ENCODE data around the gene ANO5.

ANO5 gene

GRCh38 chr11:22192642-22193347, at the start of gene ANO5:
Gene ANO5 (plus strand): TSS chr11:22193085. CDS start chr11:22193493, 408 bp downstream.
- DNase-seq: peak; percentile 84

- DNase-seq: no peak
Observed at GRCh38 chr11:22151649-22152197, 41.2 kb upstream of the ANO5 start.

GRCh38 chr11:22157531-22157930, 35.4 kb upstream of the ANO5 start:
- no peak for DNase-seq

GRCh38 chr11:22161489-22161888, 31.4 kb upstream of the ANO5 start:
- DNase-seq: no peak

GRCh38 chr11:22162756-22163155, 30.1 kb upstream of the ANO5 start:
- DNase-seq: no peak

GRCh38 chr11:22163394-22163797, 29.5 kb upstream of the ANO5 start:
- DNase-seq: no peak

GRCh38 chr11:22165087-22165486, 27.8 kb upstream of the ANO5 start:
- no peak for DNase-seq

GRCh38 chr11:22165759-22166513, 26.9 kb upstream of the ANO5 start:
- DNase-seq: no peak

GRCh38 chr11:22169833-22170232, 23.1 kb upstream of the ANO5 start:
- peak; percentile 51 for DNase-seq

- DNase-seq: no peak
Observed at GRCh38 chr11:22173532-22173931, 19.4 kb upstream of the ANO5 start.

- DNase-seq: no peak
Observed at GRCh38 chr11:22177186-22177585, 15.7 kb upstream of the ANO5 start.

- no peak for DNase-seq
Observed at GRCh38 chr11:22179626-22180025, 13.3 kb upstream of the ANO5 start.

- DNase-seq: no peak
Observed at GRCh38 chr11:22180131-22180530, 12.8 kb upstream of the ANO5 start.

- no peak for DNase-seq
Observed at GRCh38 chr11:22189660-22190059, 3.2 kb upstream of the ANO5 start.

GRCh38 chr11:22190827-22191463, 1.9 kb upstream of the ANO5 start:
- DNase-seq: no peak

- DNase-seq: peak; percentile 40
Observed at GRCh38 chr11:22192289-22192641, 620 bp upstream of the ANO5 start.

GRCh38 chr11:22193348-22194051, 615 bp downstream of the ANO5 start:
- peak; percentile 87 for DNase-seq

- peak; percentile 69 for DNase-seq
Observed at GRCh38 chr11:22194306-22194705, 1.4 kb downstream of the ANO5 start.

GRCh38 chr11:22194907-22195306, 2.0 kb downstream of the ANO5 start:
- peak; percentile 67 for DNase-seq

GRCh38 chr11:22197139-22198005, 4.5 kb downstream of the ANO5 start:
- DNase-seq: peak; percentile 16

GRCh38 chr11:22199243-22199642, 6.4 kb downstream of the ANO5 start:
- no peak for DNase-seq

- no peak for DNase-seq
Observed at GRCh38 chr11:22203281-22203680, 10.4 kb downstream of the ANO5 start.
